ENCODE results near the gene SUSD4. TPM values are rescaled to one million over a fixed set of nuclear protein-coding genes. Genes with fewer than 3 reads are reported as not detected.

Gene SUSD4
- total and polyA plus RNA-seq, 10 of the 15 experiments (the other 5 are each of a cell fraction or from before 2014, with no cell fraction given), result 0.13 to 1.1 (median 0.26) TPM; not detected in 3

- no peak overlapping the region for H2AFZ ChIP-seq (ENCODE audit: control insufficient read depth, low read depth, low read length)
- FAIRE-seq, result no peak
- BruUV-seq (replicated peaks), result no TSS peak
- RAD21 ChIA-PET (ENCODE audit: unreplicated experiment), result no interaction called here
- SMC1A ChIA-PET (ENCODE audit: uncharacterized antibody, unreplicated experiment), result no interaction called here
- no peaks in the 10 kb centered on the region; the same call in 2 of the 3 replicates for H3K9me3 ChIP-seq (replicated peaks; ENCODE audit: control insufficient read depth, insufficient read depth, low read length)
- H3K36me3 ChIP-seq (ENCODE audit: control insufficient read depth in 2 of 2, insufficient read depth in 2 of 2, low read length in 1 of 2), result no peaks in the 10 kb centered on the region
- H3K4me3 ChIP-seq, result no peak overlapping the region
- H3K27me3 ChIP-seq (replicated peaks in 1 of 2; ENCODE audit: control insufficient read depth in 2 of 2, insufficient read depth in 2 of 2, low read length in 1 of 2), result peaks cover 0 to 2% of the 10 kb centered on the region in 2 experiments; a peak in 2 of 4 replicates
- no peaks in the 10 kb centered on the region for H3K79me2 ChIP-seq (ENCODE audit: control insufficient read depth, insufficient read depth, low read length)
- no peak for ATAC-seq
- POLR2A ChIA-PET, result no interaction called here
- H3K27ac ChIP-seq (ENCODE audit: control insufficient read depth, insufficient read depth), result no peak overlapping the region
- CTCF ChIA-PET, result no interaction called here
- H3K9ac ChIP-seq (ENCODE audit: control insufficient read depth, insufficient read depth, low read length), result no peak overlapping the region
- no peaks in the 10 kb centered on the region for H4K20me1 ChIP-seq (ENCODE audit: control insufficient read depth, insufficient read depth)
- no peak for DNase-seq (ENCODE audit: low read depth, low spot score)
- in situ Hi-C loops (cut with MboI) (no loop called here), intact Hi-C loops (cut with micrococcal nuclease; ENCODE audit: unreplicated experiment) (no loop called here)
- no peaks in the 10 kb centered on the region for H3K4me1 ChIP-seq (ENCODE audit: control insufficient read depth, insufficient read depth, low read length)
- no peak overlapping the region for H3K4me2 ChIP-seq (ENCODE audit: control insufficient read depth, insufficient read depth)
- TF ChIP-seq FOS (IDR thresholded peaks at IDR 0.05; ENCODE audit: borderline replicate concordance, extremely low read depth, insufficient read length), result no peak
- TF ChIP-seq, protein P1, sequence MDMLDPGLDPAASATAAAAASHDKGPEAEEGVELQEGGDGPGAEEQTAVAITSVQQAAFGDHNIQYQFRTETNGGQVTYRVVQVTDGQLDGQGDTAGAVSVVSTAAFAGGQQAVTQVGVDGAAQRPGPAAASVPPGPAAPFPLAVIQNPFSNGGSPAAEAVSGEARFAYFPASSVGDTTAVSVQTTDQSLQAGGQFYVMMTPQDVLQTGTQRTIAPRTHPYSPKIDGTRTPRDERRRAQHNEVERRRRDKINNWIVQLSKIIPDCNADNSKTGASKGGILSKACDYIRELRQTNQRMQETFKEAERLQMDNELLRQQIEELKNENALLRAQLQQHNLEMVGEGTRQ (IDR thresholded peaks at IDR 0.05; ENCODE audit: borderline replicate concordance, low read depth, low read length), result no peak
- TF ChIP-seq, protein P2, sequence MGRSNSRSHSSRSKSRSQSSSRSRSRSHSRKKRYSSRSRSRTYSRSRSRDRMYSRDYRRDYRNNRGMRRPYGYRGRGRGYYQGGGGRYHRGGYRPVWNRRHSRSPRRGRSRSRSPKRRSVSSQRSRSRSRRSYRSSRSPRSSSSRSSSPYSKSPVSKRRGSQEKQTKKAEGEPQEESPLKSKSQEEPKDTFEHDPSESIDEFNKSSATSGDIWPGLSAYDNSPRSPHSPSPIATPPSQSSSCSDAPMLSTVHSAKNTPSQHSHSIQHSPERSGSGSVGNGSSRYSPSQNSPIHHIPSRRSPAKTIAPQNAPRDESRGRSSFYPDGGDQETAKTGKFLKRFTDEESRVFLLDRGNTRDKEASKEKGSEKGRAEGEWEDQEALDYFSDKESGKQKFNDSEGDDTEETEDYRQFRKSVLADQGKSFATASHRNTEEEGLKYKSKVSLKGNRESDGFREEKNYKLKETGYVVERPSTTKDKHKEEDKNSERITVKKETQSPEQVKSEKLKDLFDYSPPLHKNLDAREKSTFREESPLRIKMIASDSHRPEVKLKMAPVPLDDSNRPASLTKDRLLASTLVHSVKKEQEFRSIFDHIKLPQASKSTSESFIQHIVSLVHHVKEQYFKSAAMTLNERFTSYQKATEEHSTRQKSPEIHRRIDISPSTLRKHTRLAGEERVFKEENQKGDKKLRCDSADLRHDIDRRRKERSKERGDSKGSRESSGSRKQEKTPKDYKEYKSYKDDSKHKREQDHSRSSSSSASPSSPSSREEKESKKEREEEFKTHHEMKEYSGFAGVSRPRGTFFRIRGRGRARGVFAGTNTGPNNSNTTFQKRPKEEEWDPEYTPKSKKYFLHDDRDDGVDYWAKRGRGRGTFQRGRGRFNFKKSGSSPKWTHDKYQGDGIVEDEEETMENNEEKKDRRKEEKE (IDR thresholded peaks at IDR 0.05), result no peak
- no peak for TF ChIP-seq ATF2 (IDR thresholded peaks at IDR 0.05; ENCODE audit: low read length)
- no peak for TF ChIP-seq BHLHE40 (IDR thresholded peaks at IDR 0.05; ENCODE audit: borderline replicate concordance in 1 of 2, low read depth in 2 of 2, low read length in 1 of 2)
- TF ChIP-seq SIX5 (IDR thresholded peaks at IDR 0.05; ENCODE audit: low read depth, low read length, severe bottlenecking), result no peak
- TF ChIP-seq, protein P3, sequence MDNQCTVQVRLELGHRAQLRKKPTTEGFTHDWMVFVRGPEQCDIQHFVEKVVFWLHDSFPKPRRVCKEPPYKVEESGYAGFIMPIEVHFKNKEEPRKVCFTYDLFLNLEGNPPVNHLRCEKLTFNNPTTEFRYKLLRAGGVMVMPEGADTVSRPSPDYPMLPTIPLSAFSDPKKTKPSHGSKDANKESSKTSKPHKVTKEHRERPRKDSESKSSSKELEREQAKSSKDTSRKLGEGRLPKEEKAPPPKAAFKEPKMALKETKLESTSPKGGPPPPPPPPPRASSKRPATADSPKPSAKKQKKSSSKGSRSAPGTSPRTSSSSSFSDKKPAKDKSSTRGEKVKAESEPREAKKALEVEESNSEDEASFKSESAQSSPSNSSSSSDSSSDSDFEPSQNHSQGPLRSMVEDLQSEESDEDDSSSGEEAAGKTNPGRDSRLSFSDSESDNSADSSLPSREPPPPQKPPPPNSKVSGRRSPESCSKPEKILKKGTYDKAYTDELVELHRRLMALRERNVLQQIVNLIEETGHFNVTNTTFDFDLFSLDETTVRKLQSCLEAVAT (IDR thresholded peaks at IDR 0.05), result no peak
- TF ChIP-seq, protein P4, sequence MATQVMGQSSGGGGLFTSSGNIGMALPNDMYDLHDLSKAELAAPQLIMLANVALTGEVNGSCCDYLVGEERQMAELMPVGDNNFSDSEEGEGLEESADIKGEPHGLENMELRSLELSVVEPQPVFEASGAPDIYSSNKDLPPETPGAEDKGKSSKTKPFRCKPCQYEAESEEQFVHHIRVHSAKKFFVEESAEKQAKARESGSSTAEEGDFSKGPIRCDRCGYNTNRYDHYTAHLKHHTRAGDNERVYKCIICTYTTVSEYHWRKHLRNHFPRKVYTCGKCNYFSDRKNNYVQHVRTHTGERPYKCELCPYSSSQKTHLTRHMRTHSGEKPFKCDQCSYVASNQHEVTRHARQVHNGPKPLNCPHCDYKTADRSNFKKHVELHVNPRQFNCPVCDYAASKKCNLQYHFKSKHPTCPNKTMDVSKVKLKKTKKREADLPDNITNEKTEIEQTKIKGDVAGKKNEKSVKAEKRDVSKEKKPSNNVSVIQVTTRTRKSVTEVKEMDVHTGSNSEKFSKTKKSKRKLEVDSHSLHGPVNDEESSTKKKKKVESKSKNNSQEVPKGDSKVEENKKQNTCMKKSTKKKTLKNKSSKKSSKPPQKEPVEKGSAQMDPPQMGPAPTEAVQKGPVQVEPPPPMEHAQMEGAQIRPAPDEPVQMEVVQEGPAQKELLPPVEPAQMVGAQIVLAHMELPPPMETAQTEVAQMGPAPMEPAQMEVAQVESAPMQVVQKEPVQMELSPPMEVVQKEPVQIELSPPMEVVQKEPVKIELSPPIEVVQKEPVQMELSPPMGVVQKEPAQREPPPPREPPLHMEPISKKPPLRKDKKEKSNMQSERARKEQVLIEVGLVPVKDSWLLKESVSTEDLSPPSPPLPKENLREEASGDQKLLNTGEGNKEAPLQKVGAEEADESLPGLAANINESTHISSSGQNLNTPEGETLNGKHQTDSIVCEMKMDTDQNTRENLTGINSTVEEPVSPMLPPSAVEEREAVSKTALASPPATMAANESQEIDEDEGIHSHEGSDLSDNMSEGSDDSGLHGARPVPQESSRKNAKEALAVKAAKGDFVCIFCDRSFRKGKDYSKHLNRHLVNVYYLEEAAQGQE (IDR thresholded peaks at IDR 0.05; ENCODE audit: low read depth, low read length), result no peak
- TF ChIP-seq TARDBP (IDR thresholded peaks at IDR 0.05; ENCODE audit: borderline replicate concordance), result no peak
- no peak for TF ChIP-seq ZZZ3 (IDR thresholded peaks at IDR 0.05; ENCODE audit: control insufficient read depth, insufficient read length, low read depth)
- TF ChIP-seq WRNIP1 (IDR thresholded peaks at IDR 0.05; ENCODE audit: borderline replicate concordance, low read depth, low read length), result no peak
- TF ChIP-seq STAT3 (IDR thresholded peaks at IDR 0.05; ENCODE audit: low read depth, low read length), result no peak
Measured at GRCh38 chr1:223390618-223391017, 26.6 kb upstream of the SUSD4 start.

Measured in GM12878 (cell line).